Sigmoid colon (tissue), 7 donors: ENCODE results near the gene NRBF2. TPM values are rescaled to one million over a fixed set of nuclear protein-coding genes. Genes with fewer than 3 reads are reported as not detected.

ENCODE experiments used
- DNase-seq: peaks from one replicate; pipeline ENCODE4 v3.0.0-alpha.2; 2019
- H3K27ac ChIP-seq, 4 donors: fragments of 200-600 bp; sonication (generic); one replicate each; pipeline ENCODE4 v1.5.1; 2016 to 2019; ENCODE audit warnings: mild to moderate bottlenecking in 1 of 4
- H3K27me3 ChIP-seq, 3 donors: fragments of 200-600 bp; sonication (generic); one replicate each; pipeline ENCODE4 v1.5.1; 2019; ENCODE audit warnings: mild to moderate bottlenecking in 1 of 3
- H3K36me3 ChIP-seq, 4 donors: fragments of 200-600 bp; sonication (generic); one replicate each; pipeline ENCODE4 v1.5.1; 2016 to 2019
- H3K4me1 ChIP-seq, 4 donors: fragments of 200-600 bp; sonication (generic); one replicate each; pipeline ENCODE4 v1.5.1; 2017 to 2019
- H3K4me3 ChIP-seq, 4 donors: fragments of 200-600 bp; sonication (generic); one replicate each; pipeline ENCODE4 v1.5.1; 2017 to 2019; ENCODE audit warnings: mild to moderate bottlenecking in 2 of 4, moderate library complexity in 1 of 4
- H3K9me3 ChIP-seq, 4 donors: fragments of 200-600 bp in 3 of 4; sonication (generic) in 3 of 4; one replicate each; pipeline versions ENCODE4 v1.5.1 to v1.6.1; 2013 to 2019
- EP300 ChIP-seq, 4 donors: sonication (generic); formaldehyde crosslinking; IDR thresholded peaks; one replicate each; pipeline ENCODE4 v1.6.1; 2017; ENCODE audit warnings: antibody characterized with exemption in 4 of 4
- POLR2A ChIP-seq, 2 donors: fragments of 450-650 bp; IDR thresholded peaks; one replicate each; pipeline ENCODE4 v1.6.1; 2016; ENCODE audit warnings: antibody characterized with exemption in 2 of 2, mild to moderate bottlenecking in 2 of 2, moderate library complexity in 2 of 2
- POLR2AphosphoS5 ChIP-seq, 4 donors: sonication (generic); formaldehyde crosslinking; IDR thresholded peaks; one replicate each; pipeline ENCODE4 v1.6.1; 2017; ENCODE audit warnings: antibody characterized with exemption in 4 of 4
- WGBS, 2 donors: extraction: QIAGEN DNeasy Blood & Tissue Kit; methylation state at CpG; one replicate each; pipeline ENCODE4 v1.1.7; 2013; 5-methylcytosine and 5-hydroxymethylcytosine counted together
- intact Hi-C: fragments of 100-400 bp; cut with DNase I; formaldehyde crosslinking; loops from one replicate; pipeline ENCODE4 v1.15.1; 2023
- polyA plus RNA-seq, 3 donors: library from polyadenylated mRNA; stranded (reverse); fragments of 200-250 nt; gene quantifications; one replicate each; pipeline ENCODE4 v1.2.3, GENCODE V29; 2013
- total RNA-seq, 4 donors: library from RNA; depleted of rRNA; stranded (reverse); fragments of >200 nt; gene quantifications; one replicate each; pipeline ENCODE4 v1.1.0, GENCODE V29; 2016
- TF ChIP-seq, protein P1 (sequence below), 4 experiments: fragments of 450-650 bp in 3 of 4; fragments of 200-600 bp in 1 of 4; IDR thresholded peaks; one replicate each; pipeline ENCODE4 v1.5.1; 2016 to 2019; ENCODE audit warnings: antibody characterized with exemption in 4 of 4, mild to moderate bottlenecking in 3 of 4, moderate library complexity in 2 of 4
- donor health status: healthy with polysubstance abuse.
- donor health status: Bipolar disorder and iron deficiency.
- donor health status: healthy.

The NRBF2 gene
- total and polyA plus RNA-seq, 7 donors, result 12.7 to 33.5 (median 15.0) TPM

GRCh38 chr10:63173468-63174232 lies 40.5 kb downstream of the NRBF2 start:
- intact Hi-C loops, result no loop called here
- H3K36me3 ChIP-seq, result peaks cover 0 to 52% (median 8%) of the 10 kb centered on the region in 4 donors
- no peak for TF ChIP-seq POLR2A (IDR thresholded peaks at IDR 0.05)
- TF ChIP-seq POLR2AphosphoS5 (IDR thresholded peaks at IDR 0.05), result no peak
- no peak for TF ChIP-seq EP300 (IDR thresholded peaks at IDR 0.05)
- TF ChIP-seq, protein P1, sequence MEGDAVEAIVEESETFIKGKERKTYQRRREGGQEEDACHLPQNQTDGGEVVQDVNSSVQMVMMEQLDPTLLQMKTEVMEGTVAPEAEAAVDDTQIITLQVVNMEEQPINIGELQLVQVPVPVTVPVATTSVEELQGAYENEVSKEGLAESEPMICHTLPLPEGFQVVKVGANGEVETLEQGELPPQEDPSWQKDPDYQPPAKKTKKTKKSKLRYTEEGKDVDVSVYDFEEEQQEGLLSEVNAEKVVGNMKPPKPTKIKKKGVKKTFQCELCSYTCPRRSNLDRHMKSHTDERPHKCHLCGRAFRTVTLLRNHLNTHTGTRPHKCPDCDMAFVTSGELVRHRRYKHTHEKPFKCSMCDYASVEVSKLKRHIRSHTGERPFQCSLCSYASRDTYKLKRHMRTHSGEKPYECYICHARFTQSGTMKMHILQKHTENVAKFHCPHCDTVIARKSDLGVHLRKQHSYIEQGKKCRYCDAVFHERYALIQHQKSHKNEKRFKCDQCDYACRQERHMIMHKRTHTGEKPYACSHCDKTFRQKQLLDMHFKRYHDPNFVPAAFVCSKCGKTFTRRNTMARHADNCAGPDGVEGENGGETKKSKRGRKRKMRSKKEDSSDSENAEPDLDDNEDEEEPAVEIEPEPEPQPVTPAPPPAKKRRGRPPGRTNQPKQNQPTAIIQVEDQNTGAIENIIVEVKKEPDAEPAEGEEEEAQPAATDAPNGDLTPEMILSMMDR (IDR thresholded peaks at IDR 0.05), result no peak

DNA sequence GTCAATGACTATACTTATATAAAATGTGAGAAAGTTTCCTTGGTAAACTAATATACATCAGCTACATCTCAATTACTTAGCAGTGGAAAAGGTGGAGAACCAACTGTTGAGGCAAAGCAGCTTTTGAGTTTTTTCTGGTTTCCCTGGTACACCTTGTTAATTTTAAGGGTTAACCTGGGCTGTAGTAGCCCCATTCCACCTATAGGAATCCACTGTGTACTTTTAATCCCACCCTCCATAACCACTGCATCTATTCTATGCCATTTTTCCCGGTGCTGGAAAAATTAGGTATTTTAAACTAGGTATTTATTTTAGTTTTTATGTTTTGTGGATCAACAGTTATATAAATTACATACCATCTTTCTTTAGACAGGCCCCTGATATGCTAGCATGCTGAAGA lies 42.4 kb downstream of the NRBF2 start:
- no peak for TF ChIP-seq POLR2A (IDR thresholded peaks at IDR 0.05)
- TF ChIP-seq, protein P1 (IDR thresholded peaks at IDR 0.05), result no peak
- TF ChIP-seq POLR2AphosphoS5 (IDR thresholded peaks at IDR 0.05), result no peak
- TF ChIP-seq EP300 (IDR thresholded peaks at IDR 0.05), result no peak
- H3K4me3 ChIP-seq, result no peak overlapping the region
- H3K36me3 ChIP-seq, result peaks cover 0 to 71% (median 13%) of the 10 kb centered on the region in 4 donors
- intact Hi-C loops, result no loop called here
- peaks cover 0 to 26% (median 18%) of the 10 kb centered on the region in 4 donors for H3K4me1 ChIP-seq
- H3K27me3 ChIP-seq, result no peaks in the 10 kb centered on the region
- 84 to 91% methylated on average over 1 of the region's 1 CpG for WGBS, 2 donors
- H3K9me3 ChIP-seq, result no peaks in the 10 kb centered on the region
- no peak for DNase-seq
- H3K27ac ChIP-seq, result no peak overlapping the region

More at GRCh38 chr10:63173468-63174232, 40.5 kb downstream of the NRBF2 start:
- Histone ChIP-seq H3K27ac (no peak overlapping the region), H3K4me1 (peaks cover 0 to 43% (median 29%) of the 10 kb centered on the region in 4 donors), H3K27me3 (no peaks in the 10 kb centered on the region), H3K4me3 (no peak overlapping the region), H3K9me3 (no peaks in the 10 kb centered on the region)
- no peak for DNase-seq
- 96 to 100% methylated on average over 1 of the region's 1 CpG for WGBS, 2 donors

DNA sequence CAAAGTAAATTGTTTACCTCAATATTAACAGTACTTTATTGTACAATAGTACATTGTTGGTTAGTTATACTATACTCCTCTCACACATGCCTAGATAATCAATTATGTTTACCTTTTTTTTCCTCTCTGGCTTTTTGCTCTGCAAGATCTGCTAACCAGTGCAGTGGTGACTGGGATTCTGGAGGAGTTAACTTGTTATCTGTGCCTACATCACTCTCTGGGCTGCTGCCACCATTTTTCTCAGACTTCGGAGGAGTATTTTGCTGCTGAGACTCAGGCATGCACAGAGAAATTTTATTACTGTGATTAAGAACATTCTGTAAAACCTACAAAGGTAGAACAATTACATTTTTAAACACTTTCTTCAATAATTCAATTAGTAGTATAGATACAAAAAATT lies 59.7 kb downstream of the NRBF2 start:
- peaks cover 14 to 96% (median 21%) of the 10 kb centered on the region in 4 donors for H3K36me3 ChIP-seq
- no peak overlapping the region for H3K4me3 ChIP-seq
- H3K4me1 ChIP-seq, result peaks cover 0 to 9% (median 3%) of the 10 kb centered on the region in 4 donors
- H3K27ac ChIP-seq, result no peak overlapping the region
- WGBS, 2 donors, result 79 to 94% methylated on average over 1 of the region's 1 CpG
- intact Hi-C loops, result no loop called here
- no peaks in the 10 kb centered on the region for H3K27me3 ChIP-seq
- no peak for DNase-seq
- H3K9me3 ChIP-seq, result no peaks in the 10 kb centered on the region
- no peak for TF ChIP-seq POLR2AphosphoS5 (IDR thresholded peaks at IDR 0.05)
- TF ChIP-seq EP300 (IDR thresholded peaks at IDR 0.05), result no peak
- no peak for TF ChIP-seq POLR2A (IDR thresholded peaks at IDR 0.05)
- TF ChIP-seq, protein P1 (IDR thresholded peaks at IDR 0.05), result no peak

DNA sequence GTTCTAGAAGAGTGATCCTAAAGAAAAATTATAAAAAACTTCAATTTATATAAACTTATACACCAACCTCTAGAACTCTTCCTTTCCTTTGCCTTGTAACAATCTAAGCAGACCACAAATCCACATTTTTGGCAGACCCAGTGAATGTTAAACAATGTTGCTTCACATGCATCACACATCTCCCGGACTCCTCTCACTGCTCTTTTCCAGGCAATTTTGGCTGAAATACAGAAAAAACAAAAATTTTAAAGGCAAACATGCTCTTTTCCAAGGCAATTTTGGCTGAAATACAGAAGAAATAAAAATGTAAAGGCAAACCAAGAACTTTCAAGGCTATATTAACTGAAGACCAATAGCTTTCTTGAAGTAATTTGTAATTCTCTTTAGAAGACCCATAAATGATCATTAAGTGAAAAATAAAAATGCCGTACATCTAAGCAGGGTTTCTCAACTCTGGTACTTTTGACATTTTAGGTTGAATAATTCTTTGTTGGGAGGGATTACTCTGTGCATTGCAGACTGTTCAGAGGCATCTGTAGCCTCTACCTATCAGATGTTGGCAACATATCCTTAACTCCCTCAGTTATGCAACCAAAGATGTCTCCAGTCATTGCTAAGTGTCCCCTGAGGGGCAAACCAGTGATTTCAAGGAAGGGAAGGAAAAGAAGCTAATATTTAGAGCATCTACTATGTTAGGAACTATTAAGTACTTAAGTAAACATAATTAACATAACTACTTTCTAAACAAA lies 64.4 kb downstream of the NRBF2 start:
- no peak for DNase-seq
- intact Hi-C loops, result no loop called here
- Histone ChIP-seq H3K4me1 (peaks cover 0 to 24% (median 10%) of the 10 kb centered on the region in 4 donors), H3K36me3 (peaks cover 4 to 70% (median 7%) of the 10 kb centered on the region in 4 donors), H3K27me3 (no peaks in the 10 kb centered on the region), H3K27ac (no peak overlapping the region), H3K9me3 (no peaks in the 10 kb centered on the region), H3K4me3 (no peak overlapping the region)
- WGBS, 2 donors, result 84 to 89% methylated on average over 2 of the region's 2 CpGs
- TF ChIP-seq POLR2AphosphoS5 (IDR thresholded peaks at IDR 0.05) (no peak), POLR2A (IDR thresholded peaks at IDR 0.05) (no peak), EP300 (IDR thresholded peaks at IDR 0.05) (no peak)

DNA sequence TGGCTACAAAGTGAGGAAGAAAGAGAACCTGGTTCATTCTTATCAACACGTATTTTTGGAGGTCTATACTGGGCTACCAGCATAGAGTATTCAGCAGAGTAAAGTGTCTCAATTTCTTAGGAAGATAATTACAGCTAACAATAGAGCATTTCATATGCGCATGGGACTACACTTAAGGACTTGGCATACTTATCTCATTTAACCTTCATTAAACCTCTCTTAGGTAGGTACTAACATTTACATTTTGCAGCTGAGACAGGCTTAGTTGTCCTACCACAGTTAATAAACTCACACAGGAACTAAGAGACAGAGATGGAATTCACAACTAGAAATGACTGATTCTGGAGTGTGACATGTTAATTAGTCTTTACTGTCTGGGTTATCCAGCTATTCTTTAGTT lies 66.6 kb downstream of the NRBF2 start:
- no peak overlapping the region for H3K4me3 ChIP-seq
- intact Hi-C loops, result no loop called here
- 97 to 98% methylated on average over 2 of the region's 2 CpGs for WGBS, 2 donors
- no peak overlapping the region for H3K27ac ChIP-seq
- TF ChIP-seq, protein P1 (IDR thresholded peaks at IDR 0.05), result no peak
- DNase-seq, result no peak
- no peaks in the 10 kb centered on the region for H3K9me3 ChIP-seq
- peaks cover 0 to 48% (median 4%) of the 10 kb centered on the region in 4 donors for H3K36me3 ChIP-seq
- peaks cover 0 to 29% (median 12%) of the 10 kb centered on the region in 4 donors for H3K4me1 ChIP-seq
- no peaks in the 10 kb centered on the region for H3K27me3 ChIP-seq
